K562 (cell line): ENCODE data around the gene GIMAP8. TPM values are rescaled to one million over a fixed set of nuclear protein-coding genes. Genes with fewer than 3 reads are reported as not detected.
A peak's percentile ranks its signal among the peaks of the same experiment; 100 is the strongest.

Experiments used
- CBX8 ChIP-seq: fragments of 200-600 bp; sonication (generic); IDR thresholded peaks from 2 replicates; pipeline ENCODE4 v1.6.1; 2012; ENCODE audit warnings: borderline replicate concordance, mixed run types, low read depth, mild to moderate bottlenecking, moderate library complexity, mixed read lengths, low read length, control low read depth, inconsistent platforms; ENCODE audit not compliant: poor library complexity, severe bottlenecking; ENCODE audit errors: extremely low read depth
- CC2D1A ChIP-seq: fragments of 450-650 bp; IDR thresholded peaks from 2 replicates; pipeline ENCODE4 v1.6.1; 2017; ENCODE audit warnings: mild to moderate bottlenecking
- CHD4 ChIP-seq: fragments of 200-600 bp; sonication (generic); IDR thresholded peaks from 3 replicates; pipeline ENCODE4 v1.6.1; 2012; ENCODE audit warnings: low read depth, mild to moderate bottlenecking, mixed read lengths, low read length, inconsistent platforms; ENCODE audit not compliant: insufficient read depth, insufficient replicate concordance, poor library complexity, severe bottlenecking
- DACH1 ChIP-seq: fragments of 450-650 bp; IDR thresholded peaks from 2 replicates; pipeline ENCODE4 v1.6.1; 2018; ENCODE audit not compliant: partially characterized antibody
- E2F3 ChIP-seq: fragments of 250-450 bp; sonication (Bioruptor Pico); IDR thresholded peaks from 2 replicates; pipeline ENCODE4 v1.4.0; 2020; ENCODE audit warnings: mild to moderate bottlenecking
- E2F4 ChIP-seq: sonication (generic); formaldehyde crosslinking; IDR thresholded peaks from 2 replicates; pipeline ENCODE4 v1.8.0; 2022; ENCODE audit warnings: mild to moderate bottlenecking, low read depth, missing genetic modification reagents
- FOS ChIP-seq: IDR thresholded peaks from 3 replicates; pipeline ENCODE4 v1.6.1; 2011; ENCODE audit not compliant: insufficient read length; ENCODE audit errors: extremely low read depth
- FOXK2 ChIP-seq, 2 experiments: fragments of 450-650 bp; IDR thresholded peaks in 1 of 2; conservative IDR thresholded peaks in 1 of 2; 2 replicates each; pipeline ENCODE4 v1.6.1; 2016; ENCODE audit warnings: low read depth in 2 of 2, mild to moderate bottlenecking in 1 of 2
- HDAC1 ChIP-seq, 2 experiments: fragments of 450-650 bp; IDR thresholded peaks; 2 replicates each; pipeline ENCODE4 v1.6.1; 2016 to 2017; ENCODE audit warnings: inconsistent platforms in 1 of 2, mild to moderate bottlenecking in 1 of 2, moderate library complexity in 1 of 2
- KDM5B ChIP-seq: fragments of 200-600 bp; sonication (generic); IDR thresholded peaks from 2 replicates; pipeline ENCODE4 v1.6.1; 2012; ENCODE audit warnings: low read depth, mild to moderate bottlenecking, moderate library complexity, low read length, control low read depth, inconsistent platforms; ENCODE audit not compliant: insufficient replicate concordance
- NCOR1 ChIP-seq: fragments of 450-650 bp; IDR thresholded peaks from 2 replicates; pipeline ENCODE4 v1.6.1; 2016; ENCODE audit warnings: mild to moderate bottlenecking, moderate library complexity
- NFE2 ChIP-seq: IDR thresholded peaks from 2 replicates; pipeline ENCODE4 v1.6.1; 2014; ENCODE audit warnings: antibody characterized with exemption, low read depth
- POLR2H ChIP-seq: IDR thresholded peaks from 2 replicates; pipeline ENCODE4 v1.6.1; 2016; ENCODE audit warnings: missing genetic modification characterization, low read depth, mild to moderate bottlenecking, control low read depth, missing compliant biosample characterization, moderate library complexity
- ZBTB8A ChIP-seq: fragments of 450-650 bp; IDR thresholded peaks from 2 replicates; pipeline ENCODE4 v1.6.1; 2018; ENCODE audit warnings: mild to moderate bottlenecking, moderate library complexity; ENCODE audit not compliant: partially characterized antibody
- ZNF212 ChIP-seq: fragments of 450-650 bp; formaldehyde crosslinking; IDR thresholded peaks from 2 replicates; pipeline ENCODE4 v1.4.0; 2020; ENCODE audit warnings: mild to moderate bottlenecking
- ZNF512 ChIP-seq: IDR thresholded peaks from 2 replicates; pipeline ENCODE4 v1.6.1; 2016; ENCODE audit warnings: missing genetic modification characterization, missing compliant biosample characterization
- ZNF639 ChIP-seq, 2 experiments: fragments of 200-800 bp in 1 of 2; sonication (Bioruptor generic) in 1 of 2; sonication (generic) in 1 of 2; formaldehyde crosslinking in 1 of 2; IDR thresholded peaks in 1 of 2; conservative IDR thresholded peaks in 1 of 2; 2 replicates each; pipeline versions ENCODE4 v1.5.0 to v1.6.1; 2016 to 2020; ENCODE audit warnings: missing compliant biosample characterization in 1 of 2, missing genetic modification characterization in 1 of 2, missing genetic modification reagents in 1 of 2
- ZNF780A ChIP-seq: fragments of 250-450 bp; sonication (Bioruptor Pico); IDR thresholded peaks from 2 replicates; pipeline ENCODE4 v1.5.0; 2021; ENCODE audit warnings: mild to moderate bottlenecking
- polyA plus RNA-seq, 8 experiments: library from polyadenylated mRNA; depleted of rRNA in 4 of 8; stranded (reverse) in 5 of 8; unstranded in 3 of 8; fragments of >200 nt; fragmentation: Nextera tagmentation in 2 of 8; fragmentation: Illumina TruSeq in 1 of 8; extraction: Ambion mirVana in 2 of 8; extraction: Trizol in 1 of 8; gene quantifications; 2 replicates each; pipeline versions ENCODE4 v1.2.1 to v1.2.3, GENCODE V29; 2011 to 2014; ENCODE audit warnings: inconsistent platforms in 1 of 8, missing spikeins in 1 of 8
- total RNA-seq, 7 experiments: library from RNA; depleted of rRNA in 6 of 7; stranded (reverse); fragments of >200 nt in 6 of 7; fragmentation: Illumina TruSeq in 2 of 7; extraction: Trizol in 2 of 7; gene quantifications; 2 replicates each; pipeline versions ENCODE4 v1.2.1 to v1.2.3, GENCODE V29; 2011 to 2021; ENCODE audit warnings: low replicate concordance in 1 of 7
- TF ChIP-seq, protein P1 (sequence below), 2 experiments: fragments of 450-650 bp in 1 of 2; IDR thresholded peaks; 2 replicates each; pipeline ENCODE4 v1.6.1; 2011 to 2017; ENCODE audit warnings: low read depth in 2 of 2, antibody characterized with exemption in 1 of 2, borderline replicate concordance in 1 of 2, low read length in 1 of 2, mild to moderate bottlenecking in 1 of 2, mixed read lengths in 1 of 2; ENCODE audit not compliant: control insufficient read depth in 1 of 2

Gene GIMAP8
- total and polyA plus RNA-seq, 9 of the 15 experiments (the other 6 are each of a cell fraction or from before 2014, with no cell fraction given): not detected

- TF ChIP-seq CC2D1A (no peak), NFE2 (peak; percentile 89), E2F4 (CRISPR knock-in tag) (no peak), E2F3 (CRISPR knock-in tag) (no peak), FOS (no peak), ZNF512 (tag) (no peak), NCOR1 (no peak), DACH1 (no peak), ZNF780A (CRISPR knock-in tag) (no peak), CBX8 (no peak), ZNF212 (peak; percentile 72; the same call in 1 of the 2 replicates), CHD4 (no peak), KDM5B (no peak), ZBTB8A (no peak), FOXK2 (conservative IDR thresholded peaks at IDR 0.05 in 1 of 2, IDR thresholded peaks at IDR 0.05 in 1 of 2; ENCODE audit: low read depth in 2 of 2) (peak; percentile 32 to 42; a peak in 2 of 4 replicates), ZNF639 (CRISPR knock-in tag; conservative IDR thresholded peaks at IDR 0.05 in 1 of 2, IDR thresholded peaks at IDR 0.05 in 1 of 2) (peak in 1 of 2 experiments; percentile 90; a peak in 2 of 4 replicates), POLR2H (tag) (peak; percentile 13), HDAC1 (IDR thresholded peaks at IDR 0.05) (no peak)
- TF ChIP-seq, protein P1, sequence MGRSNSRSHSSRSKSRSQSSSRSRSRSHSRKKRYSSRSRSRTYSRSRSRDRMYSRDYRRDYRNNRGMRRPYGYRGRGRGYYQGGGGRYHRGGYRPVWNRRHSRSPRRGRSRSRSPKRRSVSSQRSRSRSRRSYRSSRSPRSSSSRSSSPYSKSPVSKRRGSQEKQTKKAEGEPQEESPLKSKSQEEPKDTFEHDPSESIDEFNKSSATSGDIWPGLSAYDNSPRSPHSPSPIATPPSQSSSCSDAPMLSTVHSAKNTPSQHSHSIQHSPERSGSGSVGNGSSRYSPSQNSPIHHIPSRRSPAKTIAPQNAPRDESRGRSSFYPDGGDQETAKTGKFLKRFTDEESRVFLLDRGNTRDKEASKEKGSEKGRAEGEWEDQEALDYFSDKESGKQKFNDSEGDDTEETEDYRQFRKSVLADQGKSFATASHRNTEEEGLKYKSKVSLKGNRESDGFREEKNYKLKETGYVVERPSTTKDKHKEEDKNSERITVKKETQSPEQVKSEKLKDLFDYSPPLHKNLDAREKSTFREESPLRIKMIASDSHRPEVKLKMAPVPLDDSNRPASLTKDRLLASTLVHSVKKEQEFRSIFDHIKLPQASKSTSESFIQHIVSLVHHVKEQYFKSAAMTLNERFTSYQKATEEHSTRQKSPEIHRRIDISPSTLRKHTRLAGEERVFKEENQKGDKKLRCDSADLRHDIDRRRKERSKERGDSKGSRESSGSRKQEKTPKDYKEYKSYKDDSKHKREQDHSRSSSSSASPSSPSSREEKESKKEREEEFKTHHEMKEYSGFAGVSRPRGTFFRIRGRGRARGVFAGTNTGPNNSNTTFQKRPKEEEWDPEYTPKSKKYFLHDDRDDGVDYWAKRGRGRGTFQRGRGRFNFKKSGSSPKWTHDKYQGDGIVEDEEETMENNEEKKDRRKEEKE (IDR thresholded peaks at IDR 0.05; ENCODE audit: borderline replicate concordance in 1 of 2, control insufficient read depth in 1 of 2, low read depth in 2 of 2, low read length in 1 of 2): no peak
Measured at GRCh38 chr7:150431839-150432658, 18.4 kb upstream of the GIMAP8 start (continued).
